ENCODE measurements around the gene HSPD1.

Gene HSPD1

DNA sequence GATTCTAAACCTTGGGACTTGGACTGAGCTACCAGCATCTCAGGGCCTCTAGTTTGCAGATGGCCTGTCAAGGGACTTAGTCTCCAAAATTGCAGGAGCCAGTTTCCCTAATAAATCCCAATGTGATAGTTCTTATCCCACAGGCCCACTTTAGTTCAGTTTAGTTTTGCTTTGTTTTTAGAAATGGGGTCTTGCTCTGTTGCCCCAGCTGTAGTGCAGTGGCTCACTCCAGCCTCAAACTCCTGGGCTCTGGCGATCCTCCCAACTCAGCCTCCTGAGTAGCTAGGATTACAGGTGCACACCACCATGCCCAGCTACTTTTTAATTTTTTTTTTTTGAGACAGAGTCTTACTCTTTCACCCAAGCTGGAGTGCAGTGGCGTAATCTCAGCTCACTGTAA is 62.3 kb downstream of the HSPD1 start:
- no peak for DNase-seq (ENCODE audit: low read depth in 3 of 3)

All from stimulated activated CD4-positive, alpha-beta T cell treated with anti-CD3 and anti-CD28 coated beads, TNF-alpha, amount 100 ng/mL, for 24 hours (primary cell).